Heart left ventricle (tissue), 13 donors: ENCODE measurements around the gene RBM23.

ENCODE experiments used
- CTCF ChIP-seq, 12 donors: fragments of 200-600 bp; sonication (generic) in 4 of 12; IDR thresholded peaks; one replicate each; pipeline versions ENCODE4 v1.5.0 to v1.8.0; 2018 to 2022; ENCODE audit warnings: antibody characterized with exemption in 12 of 12, mild to moderate bottlenecking in 5 of 12
- POLR2A ChIP-seq, 2 donors: fragments of 450-650 bp; IDR thresholded peaks; one replicate each; pipeline ENCODE4 v1.6.1; 2017; ENCODE audit warnings: antibody characterized with exemption in 2 of 2, mild to moderate bottlenecking in 2 of 2, moderate library complexity in 2 of 2
- donor health status: ischemic (EF 13 %, LVEDD 7.1; RV severe dilation, severe dysfunction).
- donor health status: DM: no; HTN: yes; CAD: no.
- donor health status: DM: no; HTN: no; CAD: no.
- donor health status: ischemic (EF 25% LVEDD 6.9; RV normal size, moderate dysfunction).
- donor health status: ischemic (EF 25% LVEDD 5.7; RV mildly dilated, moderate dysfunction).
- donor health status: ischemic (EF 35%, LVEDD 5.7; RV mildly dilated, moderate dysfunction).
- donor health status: nonischemic (EF 11% LVEDD 7.7; RV severe dilation, severe dysfunction).
- donor health status: DM: yes; HTN: yes; CAD: no.
- donor health status: PGD.
- donor health status: ischemic (EF 29% LVEDD 5.4; RV normal size, mild dysfunction).
- donor health status: nonischemic (EF 23%, LVEDD 6.1; RV moderate dilation, normal function).

GRCh38 chr14:22896356-22896755 lies 22.6 kb downstream of the RBM23 start:
- TF ChIP-seq POLR2A (IDR thresholded peaks at IDR 0.05): no peak
- TF ChIP-seq CTCF (IDR thresholded peaks at IDR 0.05): no peak
